Inflammatory macrophage (primary cell): ENCODE data around the gene FBXL19.
"Not testable (repeated sequence)": the region's sequence is repeated elsewhere in the genome, so short reads cannot be mapped to it uniquely, and the experiment has no call there.

Source experiments
- DNase-seq, 2 donors: peaks; one replicate each; pipeline ENCODE4 v3.0.0-alpha.2; 2020 to 2022

Gene FBXL19

GRCh38 chr16:30922420-30922959 lies 882 bp upstream of the FBXL19 start:
- peak; percentile 100 for DNase-seq

- DNase-seq: peak; percentile 99
Observed at GRCh38 chr16:30922960-30923535, 324 bp upstream of the FBXL19 start.

- no peak for DNase-seq
Observed at GRCh38 chr16:30924076-30924912, 922 bp downstream of the FBXL19 start.

- no peak for DNase-seq
Observed at GRCh38 chr16:30924913-30925631, 1.7 kb downstream of the FBXL19 start.

GRCh38 chr16:30925632-30925987 lies 2.2 kb downstream of the FBXL19 start:
- no peak for DNase-seq

- no peak for DNase-seq
Observed at GRCh38 chr16:30925995-30926811, 2.8 kb downstream of the FBXL19 start.

GRCh38 chr16:30926937-30927788 lies 3.8 kb downstream of the FBXL19 start:
- DNase-seq: no peak

GRCh38 chr16:30927789-30928378 lies 4.5 kb downstream of the FBXL19 start:
- DNase-seq: peak; percentile 33 to 44

- no peak for DNase-seq
Observed at GRCh38 chr16:30928390-30928789, 5.0 kb downstream of the FBXL19 start.

GRCh38 chr16:30929167-30929566 lies 5.8 kb downstream of the FBXL19 start:
- no peak for DNase-seq

GRCh38 chr16:30930160-30930571 lies 6.8 kb downstream of the FBXL19 start:
- DNase-seq: no peak

GRCh38 chr16:30931068-30931650 lies 7.8 kb downstream of the FBXL19 start:
- no peak for DNase-seq

GRCh38 chr16:30934827-30935557 lies 11.6 kb downstream of the FBXL19 start:
- peak; percentile 82 to 86 for DNase-seq

- peak; percentile 18 to 24 for DNase-seq
Observed at GRCh38 chr16:30937692-30938091, 14.3 kb downstream of the FBXL19 start.

- DNase-seq: not testable (repeated sequence)
Observed at GRCh38 chr16:30939571-30939970, 16.2 kb downstream of the FBXL19 start.

- DNase-seq: peak; percentile 77 to 82
Observed at GRCh38 chr16:30941600-30942425, 18.4 kb downstream of the FBXL19 start.

GRCh38 chr16:30942426-30942806 lies 19.0 kb downstream of the FBXL19 start:
- no peak for DNase-seq

GRCh38 chr16:30944352-30944751 lies 21.0 kb downstream of the FBXL19 start:
- DNase-seq: no peak
